H1 (cell line): ENCODE measurements around the gene ZBTB4. TPM values are rescaled to one million over a fixed set of nuclear protein-coding genes. Genes with fewer than 3 reads are reported as not detected.

Experiments
- CTCF ChIA-PET: fragments of 300-600 bp; sonication (Branson Sonifier 250); formaldehyde crosslinking; loops from one replicate; lab custom pipeline; 2021; ENCODE audit not compliant: partially characterized antibody; lab: Charles Lee
- POLR2A ChIA-PET: fragments of 300-600 bp; sonication (Branson Sonifier 250); formaldehyde crosslinking; loops from one replicate; lab custom pipeline; 2021; ENCODE audit warnings: inconsistent platforms; ENCODE audit not compliant: partially characterized antibody; lab: Charles Lee
- DNase-seq, 2 experiments: peaks; one replicate each; pipeline versions ENCODE4 v3.0.0 to v3.0.0-alpha.2; 2010 to 2022; ENCODE audit warnings: low spot score in 2 of 2, low read depth in 1 of 2, mixed read lengths in 1 of 2
- FAIRE-seq: peaks from 2 replicates; lab custom pipeline; 2011; peaks lifted over from hg19 to GRCh38; lab: Jason Lieb, UNC
- H2AFZ ChIP-seq: 2 replicates; pipeline ENCODE4 v1.8.1; 2012; ENCODE audit warnings: low read length, inconsistent platforms
- H2AK5ac ChIP-seq: 2 replicates; pipeline ENCODE4 v1.6.1; 2013; ENCODE audit warnings: low read depth, low read length
- H2BK120ac ChIP-seq: replicated peaks from 2 replicates; pipeline ENCODE3; 2013; ENCODE audit warnings: low read depth, low read length, inconsistent platforms
- H2BK12ac ChIP-seq: 2 replicates; pipeline ENCODE4 v1.6.1; 2013; ENCODE audit warnings: low read depth, low read length
- H2BK15ac ChIP-seq: 2 replicates; pipeline ENCODE4 v1.6.1; 2013; ENCODE audit warnings: low read length
- H2BK20ac ChIP-seq: 2 replicates; pipeline ENCODE4 v1.6.1; 2013; ENCODE audit warnings: low read length
- H2BK5ac ChIP-seq: 2 replicates; pipeline ENCODE4 v1.6.1; 2013; ENCODE audit warnings: low read depth, low read length
- H3K14ac ChIP-seq: 2 replicates; pipeline ENCODE4 v1.6.1; 2013; ENCODE audit warnings: inconsistent platforms; ENCODE audit not compliant: insufficient read length
- H3K18ac ChIP-seq: 2 replicates; pipeline ENCODE4 v1.6.1; 2013; ENCODE audit warnings: low read length; ENCODE audit errors: extremely low read depth
- H3K23ac ChIP-seq: 2 replicates; pipeline ENCODE4 v1.6.1; 2013; ENCODE audit warnings: inconsistent platforms; ENCODE audit not compliant: insufficient read length
- H3K23me2 ChIP-seq: 2 replicates; pipeline ENCODE4 v1.6.1; 2013; ENCODE audit warnings: low read depth, low read length
- H3K27ac ChIP-seq: 2 replicates; pipeline ENCODE4 v1.6.1; 2011; ENCODE audit warnings: low read depth, low read length, inconsistent platforms
- H3K27me3 ChIP-seq, 4 experiments: replicated peaks in 1 of 4; 1 replicate in 1 of 4; 2 replicates in 3 of 4; pipeline versions ENCODE4 v1.6.1 to v1.8.1; 2011 to 2013; ENCODE audit warnings: low read length in 3 of 4, mild to moderate bottlenecking in 3 of 4, inconsistent platforms in 2 of 4, mixed read lengths in 2 of 4, moderate library complexity in 1 of 4; ENCODE audit not compliant: control insufficient read depth in 3 of 4, insufficient read depth in 3 of 4; ENCODE audit errors: extremely low read depth in 1 of 4
- H3K36me3 ChIP-seq, 4 experiments: 2 replicates each; pipeline versions ENCODE4 v1.6.1 to v1.8.1; 2011 to 2013; ENCODE audit warnings: mild to moderate bottlenecking in 4 of 4, low read length in 3 of 4, moderate library complexity in 2 of 4, control low read depth in 1 of 4, inconsistent platforms in 1 of 4; ENCODE audit not compliant: insufficient read depth in 4 of 4, control insufficient read depth in 2 of 4
- H3K4ac ChIP-seq: replicated peaks from 2 replicates; pipeline ENCODE3; 2013; ENCODE audit warnings: low read length, low read depth, mixed read lengths, inconsistent platforms; ENCODE audit not compliant: insufficient read length
- H3K4me1 ChIP-seq, 4 experiments: replicated peaks in 1 of 4; 1 replicate in 1 of 4; 2 replicates in 3 of 4; pipeline versions ENCODE4 v1.6.1 to v1.8.1; 2011 to 2013; ENCODE audit warnings: low read length in 3 of 4, inconsistent platforms in 2 of 4, mixed read lengths in 1 of 4; ENCODE audit not compliant: insufficient read depth in 4 of 4, control insufficient read depth in 3 of 4
- H3K4me2 ChIP-seq, 2 experiments: 2 replicates each; pipeline versions ENCODE4 v1.6.1 to v1.8.1; 2011 to 2013; ENCODE audit warnings: low read depth in 2 of 2, low read length in 2 of 2, control low read depth in 1 of 2, inconsistent platforms in 1 of 2, mild to moderate bottlenecking in 1 of 2; ENCODE audit not compliant: insufficient read depth in 1 of 2
- H3K4me3 ChIP-seq, 4 experiments: fragments of 200-600, 300-600 bp in 1 of 4; sonication (generic), shearing (Covaris generic), sonication (Bioruptor Twin) in 1 of 4; 2 replicates each; pipeline versions ENCODE4 v1.5.1 to v1.8.1; 2011 to 2016; ENCODE audit warnings: low read length in 4 of 4, low read depth in 3 of 4, control low read depth in 2 of 4, inconsistent platforms in 2 of 4, mild to moderate bottlenecking in 2 of 4, mixed read lengths in 1 of 4, moderate library complexity in 1 of 4; ENCODE audit not compliant: insufficient read depth in 2 of 4; ENCODE audit errors: extremely low read depth in 1 of 4
- H3K56ac ChIP-seq: replicated peaks from 2 replicates; pipeline ENCODE3; 2013; ENCODE audit warnings: low read depth, mild to moderate bottlenecking, mixed read lengths, low read length, inconsistent platforms; ENCODE audit not compliant: insufficient read length
- H3K79me1 ChIP-seq: 2 replicates; pipeline ENCODE4 v1.6.1; 2013; ENCODE audit warnings: low read depth, low read length, control low read depth
- H3K79me2 ChIP-seq, 2 experiments: 2 replicates each; pipeline versions ENCODE4 v1.6.1 to v1.8.1; 2012 to 2013; ENCODE audit warnings: low read length in 2 of 2, mild to moderate bottlenecking in 2 of 2, inconsistent platforms in 1 of 2; ENCODE audit not compliant: insufficient read depth in 2 of 2, control insufficient read depth in 1 of 2
- H3K9ac ChIP-seq, 4 experiments: replicated peaks in 1 of 4; 1 replicate in 1 of 4; 2 replicates in 3 of 4; pipeline versions ENCODE4 v1.6.1 to v1.8.1; 2011 to 2013; ENCODE audit warnings: low read depth in 3 of 4, low read length in 3 of 4, control low read depth in 2 of 4, mild to moderate bottlenecking in 2 of 4, moderate library complexity in 2 of 4, inconsistent platforms in 1 of 4; ENCODE audit errors: extremely low read depth in 1 of 4
- H3K9me3 ChIP-seq, 2 experiments: 2 replicates each; pipeline versions ENCODE4 v1.6.1 to v1.8.1; 2012 to 2013; ENCODE audit warnings: mild to moderate bottlenecking in 2 of 2, moderate library complexity in 2 of 2, control low read depth in 1 of 2, inconsistent platforms in 1 of 2, low read depth in 1 of 2, low read length in 1 of 2, mixed read lengths in 1 of 2; ENCODE audit not compliant: insufficient read depth in 2 of 2
- H4K20me1 ChIP-seq, 2 experiments: replicated peaks in 1 of 2; 2 replicates each; pipeline versions ENCODE3 to v1.8.1; 2011 to 2013; ENCODE audit warnings: inconsistent platforms in 2 of 2, low read length in 2 of 2, mild to moderate bottlenecking in 1 of 2; ENCODE audit not compliant: insufficient read depth in 2 of 2, control insufficient read depth in 1 of 2
- H4K5ac ChIP-seq: 2 replicates; pipeline ENCODE4 v1.6.1; 2013; ENCODE audit warnings: low read length, low read depth, mixed read lengths, inconsistent platforms; ENCODE audit not compliant: insufficient read length
- H4K8ac ChIP-seq: 2 replicates; pipeline ENCODE4 v1.8.0; 2013; ENCODE audit warnings: mild to moderate bottlenecking, moderate library complexity, low read length, inconsistent platforms; ENCODE audit not compliant: insufficient read depth; ENCODE audit errors: extremely low read depth
- H4K91ac ChIP-seq: replicated peaks from 2 replicates; pipeline ENCODE3; 2013; ENCODE audit warnings: low read length, mixed read lengths, inconsistent platforms; ENCODE audit not compliant: insufficient read length
- BACH1 ChIP-seq: IDR thresholded peaks from 2 replicates; pipeline ENCODE4 v1.6.1; 2012; ENCODE audit warnings: low read length, improper control_type of control experiment
- BCL11A ChIP-seq, 2 experiments: IDR thresholded peaks; one replicate each; pipeline ENCODE4 v1.6.1; 2011; ENCODE audit warnings: low read depth in 2 of 2, low read length in 2 of 2, mild to moderate bottlenecking in 2 of 2
- CBX5 ChIP-seq: fragments of 300-800, 300-1000 bp; sonication (generic); IDR thresholded peaks from 2 replicates; pipeline ENCODE4 v1.7.1; 2016; ENCODE audit warnings: antibody characterized with exemption, low read length, low read depth
- CHD1 ChIP-seq: IDR thresholded peaks from 2 replicates; pipeline ENCODE4 v1.6.1; 2012; ENCODE audit warnings: low read depth, low read length, improper control_type of control experiment
- CHD2 ChIP-seq: IDR thresholded peaks from 2 replicates; pipeline ENCODE4 v1.6.1; 2012; ENCODE audit warnings: low read length, improper control_type of control experiment
- EZH2 ChIP-seq: fragments of 200-600 bp; sonication (generic); IDR thresholded peaks from 2 replicates; pipeline ENCODE4 v1.7.1; 2012; ENCODE audit warnings: low read depth, mild to moderate bottlenecking, moderate library complexity, low read length, inconsistent platforms; ENCODE audit not compliant: severe bottlenecking
- KDM4A ChIP-seq: IDR thresholded peaks from one replicate; pipeline ENCODE4 v1.7.1; 2012; ENCODE audit warnings: low read depth, mild to moderate bottlenecking, moderate library complexity, low read length, inconsistent platforms; ENCODE audit not compliant: severe bottlenecking
- NANOG ChIP-seq: IDR thresholded peaks from 2 replicates; pipeline ENCODE4 v1.6.1; 2011; ENCODE audit warnings: low read length, low read depth, mild to moderate bottlenecking, inconsistent platforms; ENCODE audit not compliant: insufficient read depth, poor library complexity, severe bottlenecking
- POLR2A ChIP-seq, 2 experiments: IDR thresholded peaks; 1 replicate in 1 of 2; 2 replicates in 1 of 2; pipeline ENCODE4 v1.6.1; 2011; ENCODE audit warnings: low read depth in 2 of 2, low read length in 2 of 2, mild to moderate bottlenecking in 2 of 2; ENCODE audit errors: control extremely low read depth in 1 of 2
- POU5F1 ChIP-seq: IDR thresholded peaks from 2 replicates; pipeline ENCODE4 v1.6.1; 2011; ENCODE audit warnings: low read depth, mild to moderate bottlenecking, low read length, moderate library complexity
- RAD21 ChIP-seq, 2 experiments: IDR thresholded peaks in 1 of 2; conservative IDR thresholded peaks in 1 of 2; 2 replicates each; pipeline ENCODE4 v1.6.1; 2011; ENCODE audit warnings: low read depth in 2 of 2, low read length in 2 of 2, improper control_type of control experiment in 1 of 2, inconsistent platforms in 1 of 2, mild to moderate bottlenecking in 1 of 2, moderate library complexity in 1 of 2
- RBBP5 ChIP-seq: IDR thresholded peaks from 2 replicates; pipeline ENCODE4 v1.7.1; 2012; ENCODE audit warnings: low read depth, mild to moderate bottlenecking, inconsistent platforms, low read length, moderate library complexity, borderline replicate concordance
- SIX5 ChIP-seq: IDR thresholded peaks from 2 replicates; pipeline ENCODE4 v1.6.1; 2011; ENCODE audit warnings: mild to moderate bottlenecking, low read depth, low read length
- TAF1 ChIP-seq: IDR thresholded peaks from 2 replicates; pipeline ENCODE4 v1.6.1; 2011; ENCODE audit warnings: mild to moderate bottlenecking, low read depth, low read length
- WGBS, 2 experiments: shearing (Covaris generic) in 1 of 2; methylation state at CpG; one replicate each; pipeline versions ENCODE4 v1.1.6 to v1.1.7; 2013 to 2015; ENCODE audit warnings: low lambda C conversion rate in 2 of 2, mixed read lengths in 2 of 2, inconsistent platforms in 1 of 2, low coverage in 1 of 2, missing lambda C conversion rate in 1 of 2; ENCODE audit not compliant: insufficient replicate concordance in 2 of 2, insufficient coverage in 1 of 2, insufficient read length in 1 of 2; ENCODE audit errors: extremely low coverage in 1 of 2, missing lambda C conversion rate in 1 of 2; 5-methylcytosine and 5-hydroxymethylcytosine counted together
- polyA plus RNA-seq, 7 experiments: library from polyadenylated mRNA; depleted of rRNA in 3 of 7; stranded (reverse) in 5 of 7; unstranded in 2 of 7; fragments of >200 nt in 5 of 7; fragments of 200-250 nt in 2 of 7; gene quantifications; 1 replicate in 5 of 7; 2 replicates in 1 of 7; 4 replicates in 1 of 7; pipeline versions ENCODE4 v1.2.1 to v1.2.3, GENCODE V29; 2011 to 2013; ENCODE audit warnings: missing spikeins in 2 of 7, mixed read lengths in 2 of 7
- total RNA-seq: library from RNA; stranded (reverse); fragmentation: NEBNext Ultra II Directional; extraction: Animal tissue kit (Norgen Biotek cat#: 25700); gene quantifications from 2 replicates; pipeline ENCODE4 v1.2.1, GENCODE V29; 2021

Gene ZBTB4
- total and polyA plus RNA-seq, 2 of the 8 experiments (the other 6 are each of a cell fraction or from before 2014, with no cell fraction given) = 5.9 to 10.1 TPM

DNA sequence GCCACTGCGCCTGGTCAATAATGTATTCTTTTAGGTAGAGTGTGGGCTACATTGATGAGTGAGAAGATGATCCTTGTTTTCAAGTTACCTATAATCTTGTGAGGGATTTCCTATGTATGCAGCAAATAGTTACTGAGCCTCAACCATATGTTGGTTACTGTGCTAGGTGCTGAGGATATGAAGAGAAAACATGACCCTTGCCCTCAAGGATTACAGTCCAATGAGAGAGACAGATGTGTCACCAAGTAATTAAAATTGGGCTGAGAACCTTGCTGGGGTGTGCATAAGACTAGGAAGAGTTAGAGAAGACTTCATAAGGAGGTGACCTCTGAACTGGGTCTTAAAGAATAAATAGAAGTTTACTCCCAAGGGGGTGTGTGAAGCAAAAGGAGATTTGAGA is 12.2 kb upstream of the ZBTB4 start:
- Histone ChIP-seq H3K18ac (no peak overlapping the region), H3K9me3 (no peaks in the 10 kb centered on the region), H4K20me1 (peaks cover 36 to 37% of the 10 kb centered on the region in 2 experiments), H2BK12ac (no peak overlapping the region), H3K23me2 (0 out of 2 replicates have a peak, but pooled peaks cover 2% of the 10 kb centered on the region), H3K23ac (no peak overlapping the region), H3K56ac (no peak overlapping the region), H2AK5ac (no peak overlapping the region), H3K27me3 (no peaks in the 10 kb centered on the region), H4K91ac (no peak overlapping the region), H3K14ac (no peak overlapping the region), H3K79me1 (peaks cover 28% of the 10 kb centered on the region), H3K4me1 (0 out of 7 replicates have a peak, but pooled peaks cover 0 to 2% (median 0%) of the 10 kb centered on the region in 4 experiments), H2AFZ (no peak overlapping the region), H4K8ac (no peak overlapping the region), H2BK120ac (no peak overlapping the region), H3K36me3 (peaks cover 6 to 21% (median 9%) of the 10 kb centered on the region in 4 experiments; a peak in 5 of 8 replicates), H3K79me2 (peaks cover 48 to 92% of the 10 kb centered on the region in 2 experiments), H3K27ac (no peak overlapping the region), H2BK20ac (no peak overlapping the region), H3K4me3 (no peak overlapping the region), H2BK15ac (no peak overlapping the region), H3K4ac (no peak overlapping the region), H4K5ac (no peak overlapping the region), H3K9ac (no peak overlapping the region), H3K4me2 (no peak overlapping the region), H2BK5ac (no peak overlapping the region)
- CTCF ChIA-PET = interaction anchor here (1.1 to 5.8 kb wide), 4 partner anchors 11 to 69 kb away, joined by 4 to 29 read pairs (median 10); partner anchors contain the start of gene SPEM3
- POLR2A ChIA-PET = interaction anchor here (1.2 to 1.7 kb wide), 6 partner anchors 8 to 66 kb away, joined by 3 to 7 read pairs (median 4); partner anchors contain the start of genes POLR2A, TNFSF13 and ZBTB4
- FAIRE-seq = no peak
- DNase-seq = no peak
- 93% methylated on average over 1 of the region's 1 CpG; no CpG with 5 or more reads in 1 of the 2 experiments for WGBS, 2 experiments
- TF ChIP-seq POU5F1 = no peak
- no peak for TF ChIP-seq KDM4A
- no peak for TF ChIP-seq RBBP5
- no peak for TF ChIP-seq EZH2
- TF ChIP-seq RAD21 (IDR thresholded peaks at IDR 0.05 in 1 of 2, conservative IDR thresholded peaks at IDR 0.05 in 1 of 2; ENCODE audit: low read depth in 2 of 2, low read length in 2 of 2) = no peak
- no peak for TF ChIP-seq CHD2
- no peak for TF ChIP-seq SIX5
- no peak for TF ChIP-seq POLR2A (IDR thresholded peaks at IDR 0.05; ENCODE audit: control extremely low read depth in 1 of 2, low read depth in 2 of 2, low read length in 2 of 2)
- TF ChIP-seq NANOG = no peak
- TF ChIP-seq BACH1 = no peak
- no peak for TF ChIP-seq CHD1
- no peak for TF ChIP-seq BCL11A (IDR thresholded peaks at IDR 0.05; ENCODE audit: low read depth in 2 of 2, low read length in 2 of 2)
- no peak for TF ChIP-seq CBX5
- no peak for TF ChIP-seq TAF1
